HEK293T (cell line): ENCODE results near the gene CAMSAP1.

Experiments used
- BHLHE40 ChIP-seq: fragments of 450-650 bp; IDR thresholded peaks from 2 replicates; pipeline ENCODE4 v1.6.1; 2016; ENCODE audit warnings: mild to moderate bottlenecking, moderate library complexity, borderline replicate concordance
- CTBP1 ChIP-seq: fragments of 450-650 bp; IDR thresholded peaks from 2 replicates; pipeline ENCODE4 v1.6.1; 2016; ENCODE audit warnings: borderline replicate concordance
- FOXK2 ChIP-seq: fragments of 450-650 bp; IDR thresholded peaks from 2 replicates; pipeline ENCODE4 v1.6.1; 2016; ENCODE audit warnings: mild to moderate bottlenecking
- FOXM1 ChIP-seq: fragments of 450-650 bp; IDR thresholded peaks from 2 replicates; pipeline ENCODE4 v1.6.1; 2017; ENCODE audit warnings: mild to moderate bottlenecking, borderline replicate concordance
- SP1 ChIP-seq: fragments of 450-650 bp; IDR thresholded peaks from 2 replicates; pipeline ENCODE4 v1.6.1; 2017
- SUZ12 ChIP-seq: fragments of 450-650 bp; IDR thresholded peaks from 2 replicates; pipeline ENCODE4 v1.6.1; 2016; ENCODE audit warnings: mild to moderate bottlenecking

GRCh38 chr9:135770203-135770535 is 137.2 kb downstream of the CAMSAP1 start:
- no peak for TF ChIP-seq FOXK2
- no peak for TF ChIP-seq BHLHE40
- TF ChIP-seq SP1, result no peak
- TF ChIP-seq CTBP1, result no peak
- no peak for TF ChIP-seq SUZ12
- no peak for TF ChIP-seq FOXM1
